CD4-positive, alpha-beta memory T cell (primary cell): ENCODE results near the gene OR10G7. TPM values are rescaled to one million over a fixed set of nuclear protein-coding genes. Genes with fewer than 3 reads are reported as not detected.

Experiments
- CTCF ChIA-PET: fragments of 350-600 bp; sonication (Branson Sonifier 250); formaldehyde crosslinking; loops from one replicate; lab custom pipeline; 2021; ENCODE audit warnings: inconsistent platforms; ENCODE audit not compliant: partially characterized antibody; lab: Charles Lee
- POLR2A ChIA-PET: fragments of 350-600 bp; sonication (Branson Sonifier 250); formaldehyde crosslinking; loops from one replicate; lab custom pipeline; 2021; ENCODE audit not compliant: partially characterized antibody; lab: Charles Lee
- DNase-seq, 5 donors: peaks; one replicate each; pipeline versions ENCODE4 v3.0.0 to v3.0.0-alpha.2; 2020 to 2022; ENCODE audit warnings: mixed read lengths in 1 of 5
- H3K27ac ChIP-seq: one replicate; pipeline ENCODE4 v1.7.0; 2013; ENCODE audit warnings: low read depth, low read length
- H3K27me3 ChIP-seq: 2 replicates; pipeline ENCODE4 v1.7.0; 2013; ENCODE audit warnings: mild to moderate bottlenecking, low read length, moderate library complexity; ENCODE audit not compliant: insufficient read depth
- H3K36me3 ChIP-seq: 2 replicates; pipeline ENCODE4 v1.7.0; 2013; ENCODE audit warnings: mild to moderate bottlenecking, low read length, moderate library complexity; ENCODE audit not compliant: insufficient read depth
- H3K4me1 ChIP-seq: 2 replicates; pipeline ENCODE4 v1.7.0; 2013; ENCODE audit warnings: mild to moderate bottlenecking, low read length, moderate library complexity; ENCODE audit not compliant: insufficient read depth
- H3K4me3 ChIP-seq, 2 donors: one replicate each; pipeline ENCODE4 v1.7.0; 2013; ENCODE audit warnings: low read length in 2 of 2, mild to moderate bottlenecking in 1 of 2
- H3K9me3 ChIP-seq, 2 donors: one replicate each; pipeline ENCODE4 v1.7.0; 2013; ENCODE audit warnings: low read length in 2 of 2, control low read depth in 1 of 2; ENCODE audit not compliant: control insufficient read depth in 1 of 2
- H3K27ac Mint-ChIP-seq, 7 donors: one replicate each; pipeline ENCODE4 v1.8.0; 2020 to 2021; ENCODE audit warnings: mixed read lengths in 7 of 7, mild to moderate bottlenecking in 6 of 7, inconsistent platforms in 3 of 7, moderate library complexity in 3 of 7
- H3K27me3 Mint-ChIP-seq, 2 donors: one replicate each; pipeline ENCODE4 v1.8.0; 2020 to 2021; ENCODE audit warnings: mixed read lengths in 2 of 2
- H3K36me3 Mint-ChIP-seq, 2 donors: one replicate each; pipeline ENCODE4 v1.8.0; 2020 to 2021; ENCODE audit warnings: mixed read lengths in 2 of 2, inconsistent platforms in 1 of 2, mild to moderate bottlenecking in 1 of 2
- H3K4me1 Mint-ChIP-seq, 4 donors: one replicate each; pipeline ENCODE4 v1.8.0; 2020 to 2021; ENCODE audit warnings: mixed read lengths in 4 of 4, mild to moderate bottlenecking in 1 of 4
- H3K4me3 Mint-ChIP-seq, 8 donors: one replicate each; pipeline ENCODE4 v1.8.0; 2020 to 2021; ENCODE audit warnings: mixed read lengths in 8 of 8, mild to moderate bottlenecking in 7 of 8, moderate library complexity in 6 of 8, inconsistent platforms in 3 of 8
- H3K9me3 Mint-ChIP-seq, 8 donors: one replicate each; pipeline ENCODE4 v1.8.0; 2020 to 2021; ENCODE audit warnings: mixed read lengths in 8 of 8, mild to moderate bottlenecking in 5 of 8, inconsistent platforms in 3 of 8, moderate library complexity in 1 of 8
- intact Hi-C: fragments of 100-400 bp; cut with micrococcal nuclease; formaldehyde crosslinking; loops from one replicate; pipeline ENCODE4 v1.15.1; 2023
- polyA plus RNA-seq, 2 donors: library from polyadenylated mRNA; unstranded; fragments of 300-500 nt; fragmentation: Illumina TruSeq; gene quantifications; one replicate each; pipeline ENCODE4 v1.2.3, GENCODE V29; 2021
- total RNA-seq, 2 experiments: library from RNA; stranded (reverse); gene quantifications; one replicate each; pipeline ENCODE4 v1.2.3, GENCODE V29; 2021

Gene OR10G7
- not detected for total RNA-seq
- polyA plus RNA-seq, result not detected

- Histone ChIP-seq H3K36me3 (no peaks in the 10 kb centered on the region), H3K9me3 (no peaks in the 10 kb centered on the region), H3K27ac (no peak within 1 kb of the TSS), H3K4me1 (no peaks in the 10 kb centered on the region), H3K27me3 (no peaks in the 10 kb centered on the region), H3K4me3 (no peak within 1 kb of the TSS)
- CTCF ChIA-PET, result no interaction called here
- no peaks in the 10 kb centered on the region for H3K36me3 Mint-ChIP-seq
- peaks cover 0 to 3% (median 0%) of the 10 kb centered on the region in 8 donors for H3K9me3 Mint-ChIP-seq
- H3K27me3 Mint-ChIP-seq, result peaks cover 0 to 2% of the 10 kb centered on the region in 2 donors
- POLR2A ChIA-PET, result no interaction called here
- no peaks in the 10 kb centered on the region for H3K4me1 Mint-ChIP-seq
- intact Hi-C loops, result no loop called here
- no peak for DNase-seq
- H3K4me3 Mint-ChIP-seq, result no peak within 1 kb of the TSS
- H3K27ac Mint-ChIP-seq, result no peak within 1 kb of the TSS
Observed at GRCh38 chr11:124041254-124041653, at the start of gene OR10G7. Gene OR10G7 (minus strand): TSS chr11:124041325. CDS start chr11:124039001, 2,324 bp downstream.

GRCh38 chr11:124085997-124086846 is 45.1 kb upstream of the OR10G7 start:
- Mint-ChIP-seq H3K27ac (no peak overlapping the region), H3K9me3 (no peaks in the 10 kb centered on the region), H3K27me3 (peaks cover 19 to 24% of the 10 kb centered on the region in 2 donors), H3K4me3 (no peak overlapping the region), H3K36me3 (no peaks in the 10 kb centered on the region), H3K4me1 (no peaks in the 10 kb centered on the region)
- no peak for DNase-seq
- H3K4me3 ChIP-seq, result no peak overlapping the region
- H3K27me3 ChIP-seq, result no peaks in the 10 kb centered on the region
- H3K4me1 ChIP-seq, result no peaks in the 10 kb centered on the region
- ChIA-PET CTCF (no interaction called here), POLR2A (no interaction called here)
- intact Hi-C loops, result no loop called here
- H3K9me3 ChIP-seq, result no peaks in the 10 kb centered on the region
- H3K36me3 ChIP-seq, result no peaks in the 10 kb centered on the region
- H3K27ac ChIP-seq, result no peak overlapping the region

- ChIA-PET POLR2A (no interaction called here), CTCF (no interaction called here)
- no peak for DNase-seq
- Mint-ChIP-seq H3K27ac (no peak overlapping the region), H3K36me3 (no peaks in the 10 kb centered on the region), H3K4me3 (no peak overlapping the region), H3K9me3 (no peaks in the 10 kb centered on the region), H3K4me1 (no peaks in the 10 kb centered on the region), H3K27me3 (peaks cover 15 to 21% of the 10 kb centered on the region in 2 donors)
- no peak overlapping the region for H3K27ac ChIP-seq
- intact Hi-C loops, result no loop called here
- no peaks in the 10 kb centered on the region for H3K36me3 ChIP-seq
- no peaks in the 10 kb centered on the region for H3K4me1 ChIP-seq
- no peaks in the 10 kb centered on the region for H3K9me3 ChIP-seq
- no peak overlapping the region for H3K4me3 ChIP-seq
- H3K27me3 ChIP-seq, result no peaks in the 10 kb centered on the region
Observed at GRCh38 chr11:124085583-124085982, 44.5 kb upstream of the OR10G7 start.

GRCh38 chr11:124082371-124082770 is 41.2 kb upstream of the OR10G7 start:
- no peaks in the 10 kb centered on the region for H3K36me3 Mint-ChIP-seq
- H3K4me1 ChIP-seq, result no peaks in the 10 kb centered on the region
- CTCF ChIA-PET, result interaction anchor here (1.2 to 1.6 kb wide), 2 partner anchors 11 to 13 kb away, joined by 4 to 10 read pairs; no protein-coding TSS in a partner anchor
- H3K4me3 Mint-ChIP-seq, result no peak overlapping the region
- H3K27me3 Mint-ChIP-seq, result peaks cover 22 to 23% of the 10 kb centered on the region in 2 donors
- H3K27me3 ChIP-seq, result peaks cover 1% of the 10 kb centered on the region
- POLR2A ChIA-PET, result no interaction called here
- peaks cover 0 to 3% (median 0%) of the 10 kb centered on the region in 4 donors for H3K4me1 Mint-ChIP-seq
- no peaks in the 10 kb centered on the region for H3K9me3 ChIP-seq
- H3K4me3 ChIP-seq, result no peak overlapping the region
- no peak for DNase-seq
- no peak overlapping the region for H3K27ac Mint-ChIP-seq
- H3K36me3 ChIP-seq, result no peaks in the 10 kb centered on the region
- intact Hi-C loops, result no loop called here
- no peaks in the 10 kb centered on the region for H3K9me3 Mint-ChIP-seq
- H3K27ac ChIP-seq, result no peak overlapping the region

GRCh38 chr11:124081483-124081882 is 40.4 kb upstream of the OR10G7 start:
- peaks cover 26 to 27% of the 10 kb centered on the region in 2 donors for H3K27me3 Mint-ChIP-seq
- POLR2A ChIA-PET, result no interaction called here
- Histone ChIP-seq H3K4me1 (no peaks in the 10 kb centered on the region), H3K27me3 (peaks cover 2% of the 10 kb centered on the region), H3K4me3 (no peak overlapping the region), H3K9me3 (no peaks in the 10 kb centered on the region), H3K36me3 (no peaks in the 10 kb centered on the region), H3K27ac (no peak overlapping the region)
- CTCF ChIA-PET, result interaction anchor here (1.2 to 1.6 kb wide), 2 partner anchors 10 to 12 kb away, joined by 4 to 10 read pairs; no protein-coding TSS in a partner anchor
- peaks cover 0 to 9% (median 2%) of the 10 kb centered on the region in 4 donors for H3K4me1 Mint-ChIP-seq
- H3K36me3 Mint-ChIP-seq, result no peaks in the 10 kb centered on the region
- no peak overlapping the region for H3K27ac Mint-ChIP-seq
- no peaks in the 10 kb centered on the region for H3K9me3 Mint-ChIP-seq
- intact Hi-C loops, result no loop called here
- no peak overlapping the region for H3K4me3 Mint-ChIP-seq
- no peak for DNase-seq

GRCh38 chr11:124080327-124081001 is 39.3 kb upstream of the OR10G7 start:
- no peak for DNase-seq
- Mint-ChIP-seq H3K27me3 (peaks cover 27 to 28% of the 10 kb centered on the region in 2 donors), H3K27ac (no peak overlapping the region), H3K4me1 (peaks cover 3 to 13% (median 5%) of the 10 kb centered on the region in 4 donors), H3K9me3 (no peaks in the 10 kb centered on the region), H3K36me3 (no peaks in the 10 kb centered on the region), H3K4me3 (no peak overlapping the region)
- Histone ChIP-seq H3K27me3 (peaks cover 2% of the 10 kb centered on the region), H3K36me3 (no peaks in the 10 kb centered on the region), H3K4me3 (no peak overlapping the region), H3K9me3 (no peaks in the 10 kb centered on the region), H3K4me1 (peaks cover 7% of the 10 kb centered on the region), H3K27ac (no peak overlapping the region)
- intact Hi-C loops, result no loop called here
- CTCF ChIA-PET, result interaction anchor here (1.7 kb wide), 1 partner anchor 9 kb away, joined by 5 read pairs; no protein-coding TSS in a partner anchor
- POLR2A ChIA-PET, result no interaction called here

GRCh38 chr11:124079631-124080326 is 38.7 kb upstream of the OR10G7 start:
- ChIA-PET POLR2A (no interaction called here), CTCF (interaction anchor here (1.6 to 1.7 kb wide), 2 partner anchors 8 to 10 kb away, joined by 4 to 5 read pairs; no protein-coding TSS in a partner anchor)
- H3K9me3 Mint-ChIP-seq, result no peaks in the 10 kb centered on the region
- Histone ChIP-seq H3K27me3 (peaks cover 2% of the 10 kb centered on the region), H3K36me3 (no peaks in the 10 kb centered on the region), H3K9me3 (no peaks in the 10 kb centered on the region), H3K4me1 (peaks cover 7% of the 10 kb centered on the region), H3K27ac (no peak overlapping the region), H3K4me3 (no peak overlapping the region)
- no peak for DNase-seq
- peaks cover 27 to 30% of the 10 kb centered on the region in 2 donors for H3K27me3 Mint-ChIP-seq
- no peak overlapping the region for H3K4me3 Mint-ChIP-seq
- intact Hi-C loops, result no loop called here
- peaks cover 3 to 13% (median 5%) of the 10 kb centered on the region in 4 donors for H3K4me1 Mint-ChIP-seq
- no peaks in the 10 kb centered on the region for H3K36me3 Mint-ChIP-seq
- H3K27ac Mint-ChIP-seq, result no peak overlapping the region
